Common myeloid progenitor, CD34-positive (primary cell): ENCODE measurements around the gene GPR137B.

Source experiments
- CTCF ChIA-PET: fragments of 350-600 bp; sonication (Branson Sonifier 250); formaldehyde crosslinking; loops from one replicate; lab custom pipeline; 2021; ENCODE audit warnings: antibody characterized with exemption; lab: Charles Lee
- POLR2A ChIA-PET: fragments of 350-600 bp; sonication (Branson Sonifier 250); formaldehyde crosslinking; loops from one replicate; lab custom pipeline; 2021; ENCODE audit warnings: antibody characterized with exemption; lab: Charles Lee
- DNase-seq, 3 donors: peaks; one replicate each; pipeline versions ENCODE4 v3.0.0 to v3.0.0-alpha.2; 2013
- H3K27ac ChIP-seq, 2 experiments: 1 replicate in 1 of 2; 2 replicates in 1 of 2; pipeline ENCODE4 v1.7.0; 2013; ENCODE audit warnings: inconsistent platforms in 2 of 2, low read length in 2 of 2, mild to moderate bottlenecking in 2 of 2, low read depth in 1 of 2, moderate library complexity in 1 of 2; ENCODE audit not compliant: severe bottlenecking in 2 of 2, insufficient read depth in 1 of 2, poor library complexity in 1 of 2
- H3K27me3 ChIP-seq, 5 experiments: replicated peaks in 2 of 5; 1 replicate in 3 of 5; 2 replicates in 2 of 5; pipeline versions ENCODE4 v1.6.1 to v1.7.0; 2013; ENCODE audit warnings: low read length in 4 of 5, mild to moderate bottlenecking in 2 of 5, moderate library complexity in 2 of 5, inconsistent platforms in 1 of 5; ENCODE audit not compliant: insufficient read depth in 5 of 5, control insufficient read depth in 4 of 5
- H3K36me3 ChIP-seq, 4 experiments: 1 replicate in 2 of 4; 2 replicates in 2 of 4; pipeline versions ENCODE4 v1.6.1 to v1.7.0; 2013; ENCODE audit warnings: low read length in 3 of 4, control low read depth in 1 of 4, mild to moderate bottlenecking in 1 of 4; ENCODE audit not compliant: control insufficient read depth in 4 of 4, insufficient read depth in 4 of 4
- H3K4me1 ChIP-seq, 4 experiments: 1 replicate in 3 of 4; 2 replicates in 1 of 4; pipeline versions ENCODE4 v1.6.1 to v1.7.1; 2013; ENCODE audit warnings: low read length in 3 of 4, mild to moderate bottlenecking in 3 of 4, control low read depth in 1 of 4, inconsistent platforms in 1 of 4, moderate library complexity in 1 of 4; ENCODE audit not compliant: control insufficient read depth in 4 of 4, insufficient read depth in 4 of 4; ENCODE audit errors: control extremely low read depth in 1 of 4
- H3K4me3 ChIP-seq, 7 experiments: 1 replicate in 4 of 7; 2 replicates in 3 of 7; pipeline versions ENCODE4 v1.5.1 to v1.7.0; 2013; ENCODE audit warnings: mild to moderate bottlenecking in 7 of 7, low read length in 6 of 7, moderate library complexity in 6 of 7, inconsistent platforms in 2 of 7, low read depth in 2 of 7, control low read depth in 1 of 7; ENCODE audit not compliant: insufficient read depth in 4 of 7, control insufficient read depth in 1 of 7; ENCODE audit errors: extremely low read depth in 1 of 7
- H3K9me3 ChIP-seq, 5 experiments: 1 replicate in 4 of 5; 2 replicates in 1 of 5; pipeline versions ENCODE4 v1.6.1 to v1.7.1; 2013; ENCODE audit warnings: low read length in 4 of 5, mild to moderate bottlenecking in 2 of 5, inconsistent platforms in 1 of 5, low read depth in 1 of 5, moderate library complexity in 1 of 5; ENCODE audit not compliant: control insufficient read depth in 4 of 5, insufficient read depth in 2 of 5; ENCODE audit errors: control extremely low read depth in 1 of 5
- WGBS: methylation state at CpG from one replicate; pipeline ENCODE4 v1.1.5; 2013; ENCODE audit not compliant: insufficient coverage; 5-methylcytosine and 5-hydroxymethylcytosine counted together

The GPR137B gene

DNA sequence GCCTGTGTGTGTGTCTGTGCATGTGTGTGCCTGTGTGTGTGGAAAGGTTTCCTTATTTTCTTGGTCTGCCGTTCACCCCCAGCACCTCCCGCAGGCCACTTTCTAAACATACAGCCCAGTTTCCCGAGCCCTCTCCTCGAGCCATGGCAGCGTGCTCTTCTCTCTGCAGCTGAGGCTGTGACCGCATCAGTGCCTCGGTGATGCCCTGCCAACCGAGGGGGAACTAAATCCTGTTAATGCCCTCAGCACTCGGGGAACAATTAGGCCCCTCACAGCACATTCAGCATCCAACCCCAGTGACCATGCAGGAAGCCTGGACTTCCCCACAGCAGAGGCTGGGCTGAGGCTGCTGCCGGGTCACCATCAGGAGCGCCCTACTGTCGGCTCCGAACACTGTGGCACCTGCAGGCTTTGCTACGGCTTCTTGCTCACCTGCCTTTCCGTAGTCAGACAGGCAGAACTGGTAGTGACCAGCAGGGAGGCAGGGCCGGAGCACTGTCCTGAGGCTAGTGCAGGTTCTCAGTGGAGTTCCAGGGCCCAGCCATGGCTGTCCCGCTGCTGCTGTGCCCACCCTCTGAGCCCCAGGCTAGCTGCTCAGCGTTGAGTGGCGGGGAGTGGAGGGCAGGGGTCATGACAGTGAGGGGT lies 8.1 kb downstream of the GPR137B start:
- no peak for DNase-seq
- H3K36me3 ChIP-seq, result peaks cover 0 to 3% (median 0%) of the 10 kb centered on the region in 4 experiments
- H3K9me3 ChIP-seq, result no peaks in the 10 kb centered on the region
- peaks cover 0 to 4% (median 0%) of the 10 kb centered on the region in 4 experiments for H3K4me1 ChIP-seq
- POLR2A ChIA-PET, result no interaction called here
- 84% methylated on average over 17 of the region's 19 CpGs for WGBS
- H3K27ac ChIP-seq, result no peak overlapping the region
- CTCF ChIA-PET, result interaction anchor here (0.8 to 1.3 kb wide), 2 partner anchors 33 to 46 kb away, joined by 3 read pairs; no protein-coding TSS in a partner anchor
- H3K27me3 ChIP-seq, result no peaks in the 10 kb centered on the region
- no peak overlapping the region for H3K4me3 ChIP-seq

- peaks cover 0 to 4% (median 0%) of the 10 kb centered on the region in 4 experiments for H3K4me1 ChIP-seq
- 97% methylated on average over 5 of the region's 5 CpGs for WGBS
- H3K4me3 ChIP-seq, result no peak overlapping the region
- peaks cover 0 to 3% (median 0%) of the 10 kb centered on the region in 4 experiments for H3K36me3 ChIP-seq
- CTCF ChIA-PET, result interaction anchor here (0.8 kb wide), 1 partner anchor 33 kb away, joined by 3 read pairs; no protein-coding TSS in a partner anchor
- no peak overlapping the region for H3K27ac ChIP-seq
- no peaks in the 10 kb centered on the region for H3K27me3 ChIP-seq
- no peak for DNase-seq
- H3K9me3 ChIP-seq, result no peaks in the 10 kb centered on the region
- POLR2A ChIA-PET, result no interaction called here
Observed at GRCh38 chr1:236150986-236151385, 8.6 kb downstream of the GPR137B start.

DNA sequence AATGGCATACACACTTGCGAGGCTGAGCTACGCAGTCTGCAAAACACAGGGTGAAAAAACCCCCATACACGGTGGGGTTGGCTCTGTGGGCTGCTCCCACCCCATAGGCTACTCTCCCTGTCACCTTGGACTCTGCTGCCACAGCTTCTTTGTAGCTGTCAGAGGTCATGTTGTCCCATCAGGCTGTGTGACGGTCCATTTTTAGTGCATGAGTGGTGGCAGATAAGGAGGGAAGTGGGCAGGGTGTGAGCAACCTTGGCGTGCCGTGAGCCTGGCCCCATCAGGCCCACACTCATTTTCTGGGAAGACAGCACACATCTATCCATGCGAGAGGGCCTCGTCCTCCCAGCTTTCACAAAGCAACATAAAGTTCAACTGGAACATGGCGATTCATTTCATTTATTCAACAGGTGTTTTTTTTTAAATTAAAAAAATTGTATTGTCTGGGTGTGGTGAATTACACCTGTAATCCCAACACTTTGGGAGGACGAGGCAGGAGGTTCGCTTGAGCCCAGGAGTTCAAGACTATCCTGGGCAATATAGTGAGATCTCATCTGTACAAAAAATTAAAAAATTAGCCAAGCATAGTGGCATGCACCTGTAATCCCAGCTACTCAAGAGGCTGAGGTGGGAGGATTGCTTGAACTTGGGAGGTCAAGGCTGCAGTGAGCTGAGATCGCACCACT lies 9.5 kb downstream of the GPR137B start:
- ChIA-PET POLR2A (interaction anchor here (0.6 kb wide), 1 partner anchor 273 kb away, joined by 3 read pairs; no protein-coding TSS in a partner anchor), CTCF (interaction anchor here (1.6 kb wide), 1 partner anchor 8 kb away, joined by 3 read pairs; no protein-coding TSS in a partner anchor)
- H3K4me1 ChIP-seq, result peaks cover 0 to 4% (median 0%) of the 10 kb centered on the region in 4 experiments
- H3K4me3 ChIP-seq, result no peak overlapping the region
- no peak overlapping the region for H3K27ac ChIP-seq
- DNase-seq, result no peak
- no peaks in the 10 kb centered on the region for H3K9me3 ChIP-seq
- peaks cover 0 to 1% (median 0%) of the 10 kb centered on the region in 4 experiments for H3K36me3 ChIP-seq
- WGBS, result 83% methylated on average over 9 of the region's 12 CpGs
- H3K27me3 ChIP-seq, result no peaks in the 10 kb centered on the region

- H3K27ac ChIP-seq, result no peak overlapping the region
- CTCF ChIA-PET, result no interaction called here
- 94% methylated on average over 12 of the region's 13 CpGs for WGBS
Observed at GRCh38 chr1:236154126-236154525, 11.8 kb downstream of the GPR137B start.

GRCh38 chr1:236154671-236155398 lies 12.5 kb downstream of the GPR137B start:
- no peaks in the 10 kb centered on the region for H3K9me3 ChIP-seq
- H3K4me3 ChIP-seq, result no peak overlapping the region
- H3K4me1 ChIP-seq, result peaks cover 0 to 2% (median 0%) of the 10 kb centered on the region in 4 experiments
- WGBS, result 98% methylated on average over 22 of the region's 24 CpGs
- no peak for DNase-seq
- no peaks in the 10 kb centered on the region for H3K27me3 ChIP-seq
- ChIA-PET POLR2A (no interaction called here), CTCF (no interaction called here)
- no peak overlapping the region for H3K27ac ChIP-seq
- peaks cover 0 to 1% (median 0%) of the 10 kb centered on the region in 4 experiments for H3K36me3 ChIP-seq

More at GRCh38 chr1:236154126-236154525, 11.8 kb downstream of the GPR137B start:
- Histone ChIP-seq H3K9me3 (no peaks in the 10 kb centered on the region), H3K36me3 (peaks cover 0 to 1% (median 0%) of the 10 kb centered on the region in 4 experiments), H3K4me3 (no peak overlapping the region), H3K27me3 (no peaks in the 10 kb centered on the region), H3K4me1 (no peaks in the 10 kb centered on the region)
- POLR2A ChIA-PET, result no interaction called here
- no peak for DNase-seq

GRCh38 chr1:236155399-236155767 lies 13.0 kb downstream of the GPR137B start:
- WGBS, result 95% methylated on average over 8 of the region's 11 CpGs

More at GRCh38 chr1:236155399-236155767, 13.0 kb downstream of the GPR137B start:
- H3K27ac ChIP-seq, result no peak overlapping the region
- H3K4me1 ChIP-seq, result peaks cover 0 to 7% (median 0%) of the 10 kb centered on the region in 4 experiments
- ChIA-PET POLR2A (no interaction called here), CTCF (no interaction called here)
- H3K4me3 ChIP-seq, result no peak overlapping the region
- H3K27me3 ChIP-seq, result no peaks in the 10 kb centered on the region
- DNase-seq, result no peak
- peaks cover 0 to 1% (median 0%) of the 10 kb centered on the region in 4 experiments for H3K36me3 ChIP-seq
- peaks cover 0 to 2% (median 0%) of the 10 kb centered on the region in 5 experiments for H3K9me3 ChIP-seq
